DMS114 treated with DMSO at 0.1 percent for 48 hours (cell line): Measurements from ENCODE around the gene IQCB1.
"Not testable (repeated sequence)": the region's sequence is repeated elsewhere in the genome, so short reads cannot be mapped to it uniquely, and the experiment has no call there.

Source experiments
- DNase-seq: peaks from one replicate; lab custom pipeline; 2025; ENCODE audit not compliant: unreplicated experiment; lab: John Stamatoyannopoulos, UW

IQCB1 gene

DNA sequence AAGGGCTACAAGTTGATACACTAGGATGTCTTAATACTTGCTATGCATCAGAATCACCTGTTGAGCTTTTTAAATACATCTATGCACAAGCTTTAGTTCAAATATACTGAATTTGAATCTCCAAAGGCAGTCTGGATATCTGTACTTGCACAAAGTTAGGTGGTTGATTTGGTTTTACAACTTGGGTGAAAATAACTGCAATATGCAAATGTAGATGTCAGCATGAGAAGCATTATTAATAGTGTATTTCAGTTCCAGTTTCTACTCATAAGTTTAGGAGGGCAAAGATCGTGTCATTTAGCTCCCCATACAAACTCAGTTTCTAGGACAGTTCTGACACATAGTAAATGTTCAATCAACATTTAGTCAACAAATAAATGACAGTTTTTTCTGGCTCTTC lies 25.6 kb downstream of the IQCB1 start:
- DNase-seq = no peak

DNA sequence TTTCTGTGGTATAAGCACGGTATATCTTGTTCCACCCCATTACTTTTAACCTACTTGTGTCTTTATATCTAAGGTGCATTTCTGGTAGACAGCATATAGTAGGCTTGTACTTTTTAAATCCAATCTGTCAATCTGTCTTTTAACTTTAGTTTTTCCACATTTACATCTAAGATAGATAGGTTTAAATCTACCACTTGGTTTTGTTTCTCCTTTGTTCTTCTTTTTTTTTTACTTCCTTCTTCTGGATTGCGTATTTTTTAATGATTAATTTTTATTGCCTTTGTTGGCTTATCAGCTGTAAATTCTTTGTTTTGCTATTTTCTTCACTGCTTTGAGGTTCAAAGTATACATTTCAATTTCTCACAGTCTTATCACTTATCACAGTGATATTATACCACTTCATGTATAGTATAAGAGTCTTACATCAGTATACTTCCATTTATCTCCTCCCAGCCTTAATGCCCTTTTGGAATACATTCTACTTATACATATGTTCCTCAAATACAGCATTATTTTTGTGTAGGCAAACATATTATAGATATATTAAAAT lies 31.0 kb downstream of the IQCB1 start:
- no peak for DNase-seq

DNA sequence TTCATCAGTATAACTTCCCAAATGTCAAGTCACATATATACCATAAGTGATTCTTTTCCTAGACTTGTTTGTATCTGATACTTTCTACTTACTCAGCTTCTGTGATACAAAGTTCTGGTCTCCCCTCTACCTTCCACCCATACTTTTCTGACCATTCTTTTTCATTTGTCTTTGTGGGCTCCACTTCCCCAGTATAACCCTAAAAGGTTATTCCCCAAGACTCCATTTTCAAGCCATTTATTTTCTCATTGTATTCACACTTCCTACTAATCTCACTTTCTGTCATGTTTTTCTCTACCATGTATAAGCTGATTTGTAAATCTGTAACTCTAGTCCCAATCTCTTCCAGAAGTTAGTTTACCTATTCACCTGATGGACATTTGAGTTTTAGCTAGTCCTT lies 34.0 kb downstream of the IQCB1 start:
- no peak for DNase-seq

DNA sequence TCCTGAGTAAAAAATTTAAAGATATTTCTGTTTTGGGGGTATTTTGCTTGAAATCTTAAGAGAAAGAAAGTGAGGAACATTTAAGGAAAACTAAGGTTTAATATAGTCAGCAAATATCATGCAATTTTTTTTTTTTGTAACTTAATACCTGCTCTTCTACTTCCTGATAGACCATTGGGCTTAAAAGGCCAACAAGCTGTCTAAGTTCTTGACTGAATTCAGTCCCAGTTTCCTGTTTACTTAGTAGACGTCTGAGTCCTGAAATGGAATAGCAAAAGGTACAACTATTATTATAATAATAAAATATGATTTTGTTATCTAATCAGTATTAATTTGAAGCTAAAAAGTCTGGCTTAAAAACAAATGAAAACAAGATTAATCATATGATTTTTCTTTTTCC lies 37.9 kb downstream of the IQCB1 start:
- DNase-seq = no peak

DNA sequence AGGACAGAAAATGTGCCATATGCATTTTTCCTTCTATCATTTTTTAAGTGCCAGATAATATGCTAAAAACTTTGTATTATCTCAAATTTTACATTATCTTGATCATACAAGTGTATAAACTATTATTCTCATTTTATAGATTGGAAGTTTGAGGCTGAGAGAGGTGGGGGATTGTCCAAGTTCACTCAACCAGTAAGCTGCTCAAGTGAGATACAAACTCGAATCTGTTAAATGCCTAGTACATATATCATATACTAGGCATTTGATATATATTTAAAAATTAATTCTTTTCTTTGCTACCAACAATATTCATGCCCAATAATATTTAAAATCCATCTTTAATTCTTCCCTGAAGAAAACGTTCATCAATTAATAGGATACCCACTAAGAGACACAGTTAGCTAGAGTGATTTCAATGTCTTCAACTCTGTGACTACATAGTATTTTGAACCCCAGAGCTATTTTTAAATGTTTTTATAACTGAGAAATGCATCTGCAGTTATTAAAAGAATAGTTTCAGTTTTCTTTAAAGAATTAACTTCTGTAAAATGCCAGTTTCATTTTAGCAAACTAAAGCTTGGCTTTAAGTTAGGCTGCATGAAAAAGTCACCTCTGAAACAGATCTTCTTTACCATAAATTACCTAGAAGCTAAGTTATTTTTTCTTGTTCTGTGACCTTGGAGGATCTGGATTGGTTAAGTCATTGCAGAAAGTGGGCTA lies 40.4 kb downstream of the IQCB1 start:
- DNase-seq = no peak

DNA sequence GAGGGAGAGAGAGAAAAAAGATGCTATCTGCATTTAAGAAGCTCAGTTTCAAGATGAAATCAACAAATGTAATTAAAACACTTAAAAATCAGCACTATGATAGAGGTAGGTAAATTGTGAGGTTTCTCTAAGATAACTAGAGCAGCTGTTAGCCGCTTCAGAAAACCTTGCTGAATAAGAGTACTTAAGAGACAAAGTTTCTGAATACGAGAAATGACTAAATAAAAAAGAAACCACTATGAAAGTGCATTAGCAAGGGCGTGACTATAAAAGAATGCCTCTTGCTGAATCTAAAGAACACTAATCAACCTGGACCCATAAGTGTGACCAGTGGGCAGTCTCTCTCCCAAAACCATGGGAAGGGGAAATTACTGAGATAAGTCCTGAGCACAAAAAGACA lies 41.8 kb downstream of the IQCB1 start:
- DNase-seq = no peak

DNA sequence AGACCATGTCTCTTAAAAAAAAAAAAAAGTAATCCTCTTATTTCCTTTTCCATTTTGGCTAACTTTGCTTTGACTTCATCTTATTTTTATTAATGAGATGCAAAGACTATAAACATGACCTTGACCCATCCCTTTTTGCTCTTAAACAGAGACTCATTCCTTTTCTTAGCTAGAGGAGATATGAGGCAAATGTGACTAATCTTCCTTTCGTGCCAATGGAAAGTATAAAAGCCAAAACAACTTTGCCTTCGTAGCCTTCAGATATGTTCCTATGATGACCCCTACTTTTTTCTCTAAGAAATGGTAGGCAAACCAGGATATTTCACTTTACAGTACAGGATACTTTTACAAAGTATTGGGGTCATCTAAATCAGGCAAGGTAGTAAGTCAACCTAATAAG lies 48.4 kb downstream of the IQCB1 start:
- no peak for DNase-seq

DNA sequence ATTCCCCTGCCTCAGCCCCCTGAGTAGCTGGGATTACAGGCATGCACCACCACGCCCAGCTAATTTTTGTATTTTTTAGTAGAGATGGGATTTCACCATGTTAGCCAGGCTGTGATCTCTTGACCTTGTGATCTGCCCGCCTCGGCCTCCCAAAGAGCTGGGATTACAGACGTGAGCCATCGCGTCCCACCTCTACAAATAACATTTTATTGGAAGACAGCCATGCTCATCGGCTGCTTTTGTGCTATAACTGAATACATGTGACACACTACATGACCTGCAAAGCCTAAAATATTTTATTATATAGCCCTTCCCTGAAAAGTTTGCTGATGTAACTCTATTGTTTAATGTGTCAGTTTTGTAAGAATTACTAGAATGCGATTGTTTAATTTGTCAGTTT lies 52.1 kb downstream of the IQCB1 start:
- DNase-seq = not testable (repeated sequence)

DNA sequence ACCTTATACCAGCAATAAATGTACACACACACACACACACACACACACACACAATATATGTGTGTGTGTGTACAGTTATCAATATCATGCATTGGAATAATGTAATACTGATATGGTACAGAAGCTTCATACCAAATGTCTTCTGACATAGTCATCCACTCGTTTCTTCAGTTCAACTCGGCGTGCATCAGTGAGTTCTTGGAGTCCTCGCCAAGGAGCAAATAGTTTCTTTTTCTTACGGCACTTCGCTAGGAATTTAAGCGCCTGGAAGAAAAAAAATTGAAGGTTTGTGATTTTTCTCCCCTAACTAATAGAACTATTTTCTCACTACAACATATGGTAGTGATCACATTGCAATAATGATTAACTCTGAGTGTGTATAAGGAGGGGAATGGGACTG lies 53.2 kb downstream of the IQCB1 start:
- DNase-seq = no peak

DNA sequence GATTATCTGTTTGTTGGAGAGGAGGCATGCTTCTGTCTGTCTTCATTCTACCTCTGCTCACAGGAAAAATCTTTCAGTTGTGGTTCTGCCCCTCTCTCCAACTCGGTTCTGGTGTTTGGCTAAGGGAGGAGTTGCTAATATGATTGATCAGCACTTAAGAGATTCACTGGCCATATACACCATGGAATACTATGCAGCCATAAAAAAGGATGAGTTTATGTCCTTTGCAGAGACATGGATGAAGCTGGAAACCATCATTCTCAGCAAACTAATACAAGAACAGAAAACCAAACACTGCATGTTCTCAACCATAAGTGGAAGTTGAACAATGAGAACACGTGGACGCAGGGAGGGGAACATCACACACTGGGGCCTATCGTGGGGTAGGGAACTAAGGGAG lies 59.8 kb downstream of the IQCB1 start:
- DNase-seq = not testable (repeated sequence)

DNA sequence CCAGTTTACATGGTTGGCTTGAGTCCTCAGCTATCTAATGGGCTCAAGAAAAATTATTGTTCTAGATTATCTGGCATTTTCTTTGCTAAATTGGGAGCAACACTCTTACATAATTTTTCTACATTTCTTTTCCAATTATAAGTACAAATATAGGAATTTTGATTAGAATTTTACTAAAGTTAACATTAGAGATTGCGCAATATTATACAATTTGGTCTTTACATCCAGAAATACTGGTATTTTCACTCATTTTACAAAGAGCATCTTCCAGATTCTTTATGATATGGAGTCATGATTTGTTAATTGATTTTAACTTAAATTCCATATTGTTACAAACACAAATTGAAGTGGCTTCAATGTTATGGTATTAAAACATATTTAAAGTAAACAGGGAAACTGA lies 65.6 kb downstream of the IQCB1 start:
- DNase-seq = no peak

DNA sequence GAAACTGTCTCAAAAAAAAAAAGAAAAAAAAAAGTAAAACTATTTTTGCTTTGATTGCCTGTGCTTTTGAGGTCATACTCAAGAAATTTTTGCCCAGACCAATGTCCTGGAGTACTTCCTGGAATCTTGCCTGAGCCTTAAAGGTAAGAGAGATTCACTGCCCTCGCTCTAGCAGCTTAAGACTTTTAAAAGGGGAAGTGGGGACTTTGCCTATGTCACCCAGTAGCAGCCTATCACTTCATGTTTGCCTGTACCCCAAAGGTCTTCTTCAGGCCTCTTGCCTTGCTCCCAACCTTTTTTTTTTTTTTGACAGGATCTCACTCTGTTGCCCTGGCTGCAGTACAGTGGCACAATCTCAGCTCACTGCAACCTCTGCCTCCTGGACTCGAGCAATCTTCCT lies 66.4 kb downstream of the IQCB1 start:
- no peak for DNase-seq

DNA sequence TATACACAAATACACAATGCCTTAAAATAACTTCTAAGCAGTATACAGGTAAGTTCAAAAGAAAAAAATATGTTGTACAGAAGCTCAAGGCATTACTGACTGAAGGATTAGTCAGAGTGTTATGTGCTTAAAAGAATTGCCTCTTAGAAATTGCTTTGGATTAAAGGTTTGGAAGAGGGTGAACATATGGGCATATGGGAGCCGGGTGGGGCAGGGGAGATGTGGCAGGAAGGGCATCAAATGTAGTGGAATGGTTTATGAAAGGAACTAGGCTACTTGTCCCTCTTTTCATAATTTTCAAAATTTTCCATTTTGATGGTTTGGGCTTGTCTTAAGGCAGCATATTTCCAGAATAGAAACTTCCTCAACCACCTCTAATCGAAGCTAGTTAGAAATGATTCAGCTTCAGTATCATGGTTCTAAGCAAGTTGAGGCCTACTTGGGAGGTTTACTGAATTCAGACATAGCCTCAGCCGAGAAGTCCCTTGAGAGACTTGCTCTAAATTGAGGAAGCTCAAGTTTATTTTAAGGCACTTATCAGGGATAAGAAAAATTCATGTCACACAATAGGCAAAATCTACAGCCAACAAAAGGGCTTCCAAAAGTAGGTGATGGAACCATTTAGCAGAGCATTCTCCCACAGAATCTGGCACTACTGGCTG lies 75.2 kb downstream of the IQCB1 start:
- no peak for DNase-seq

DNA sequence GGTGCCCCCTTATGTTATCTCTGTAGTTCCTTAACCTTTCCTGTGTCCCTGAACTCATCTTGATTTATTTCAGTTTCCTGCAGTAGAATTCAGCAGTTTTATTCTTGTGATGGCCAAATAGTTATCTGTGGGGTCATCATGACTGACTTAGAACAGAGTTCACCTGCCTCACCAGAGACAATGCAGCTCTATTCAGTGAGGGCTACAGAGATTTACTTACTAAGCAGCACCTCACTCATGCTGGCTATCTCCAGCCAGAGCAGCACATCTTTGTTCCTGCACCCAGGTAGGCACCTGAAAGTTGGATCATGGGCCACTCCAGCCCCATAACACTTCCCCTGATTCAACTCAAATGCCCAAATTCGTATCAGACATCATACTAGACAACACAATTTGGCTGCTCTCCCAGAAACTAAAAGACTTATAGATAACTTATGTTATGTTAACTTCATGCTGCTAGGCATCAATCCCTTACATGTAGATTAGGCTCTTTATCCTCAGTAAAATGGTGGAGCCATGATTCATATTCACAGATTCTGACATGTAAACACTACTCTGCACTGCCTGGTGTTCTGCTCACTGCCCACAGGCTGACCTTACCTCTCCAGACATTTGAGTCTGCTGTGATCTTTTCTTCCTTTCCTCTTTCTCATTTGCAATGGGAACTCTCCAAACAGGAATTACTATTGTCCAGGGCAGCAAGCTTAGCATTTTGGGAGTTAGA lies 76.0 kb downstream of the IQCB1 start:
- DNase-seq = no peak

DNA sequence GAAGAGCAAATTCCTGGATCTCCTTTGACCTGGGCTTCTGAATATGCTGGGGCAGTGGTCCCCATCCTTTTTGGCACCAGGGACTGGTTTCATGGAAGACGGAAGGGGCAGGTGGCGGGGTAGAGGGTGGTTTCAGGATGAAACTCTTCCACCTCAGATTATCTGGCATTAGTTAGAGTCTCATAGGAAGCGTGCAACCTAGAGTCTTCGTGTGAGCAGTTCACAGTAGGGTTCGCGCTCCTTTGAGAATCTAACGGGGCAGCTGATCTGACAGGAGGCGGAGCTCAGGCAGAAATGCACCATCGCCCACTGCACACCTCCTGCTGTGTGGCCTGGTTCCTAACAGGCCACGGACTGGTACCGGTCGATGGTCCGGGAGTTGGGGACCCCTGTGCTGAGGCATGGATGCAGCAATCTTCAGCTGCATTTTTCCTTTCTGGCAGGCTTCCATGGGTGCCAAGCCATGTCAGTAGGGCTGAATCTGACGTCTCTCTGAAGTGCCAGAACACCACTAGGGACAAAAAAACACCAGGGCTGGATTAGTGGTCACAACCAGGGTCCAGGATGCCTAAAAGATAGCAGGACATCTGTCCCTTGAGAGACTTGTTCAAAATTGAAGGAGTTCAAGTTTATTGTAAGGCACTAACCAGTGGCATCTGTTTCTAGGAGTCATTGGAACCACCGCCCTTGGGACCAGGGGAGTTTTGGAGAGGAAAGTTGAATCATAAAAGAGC lies 76.9 kb downstream of the IQCB1 start:
- no peak for DNase-seq

DNA sequence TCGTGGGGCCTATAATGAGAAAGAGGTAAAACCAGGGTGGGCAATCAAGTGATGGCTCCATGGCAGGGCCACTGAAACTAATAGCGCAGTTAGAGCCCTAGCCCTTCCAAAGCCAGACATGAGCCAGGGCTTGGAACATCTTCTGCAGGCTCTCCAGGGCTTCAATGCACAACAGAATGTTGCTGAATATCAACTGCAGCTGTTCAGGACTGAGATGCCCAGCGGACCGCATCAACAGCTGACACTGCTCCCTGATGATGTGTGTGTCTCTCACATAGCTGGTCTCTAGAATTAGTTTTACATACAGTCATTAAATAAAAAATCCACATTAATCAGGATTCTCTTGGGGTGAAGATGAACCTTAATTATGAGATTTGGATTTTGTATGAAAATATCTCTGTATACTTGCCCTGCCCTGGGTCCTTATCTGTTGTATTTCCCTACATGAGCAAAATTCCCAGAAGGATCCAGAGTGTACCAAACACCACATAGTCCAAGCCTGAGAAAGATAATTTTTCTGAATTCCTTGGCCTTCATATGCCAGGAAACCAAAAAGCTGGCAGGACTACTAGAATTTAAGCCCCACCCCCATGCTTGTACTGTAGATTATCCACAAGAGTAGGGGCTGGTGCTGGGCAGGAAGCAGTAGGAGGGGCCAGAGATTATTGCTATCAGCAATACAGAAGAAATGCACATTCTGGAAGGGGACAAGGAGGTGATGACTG lies 77.6 kb downstream of the IQCB1 start:
- no peak for DNase-seq

DNA sequence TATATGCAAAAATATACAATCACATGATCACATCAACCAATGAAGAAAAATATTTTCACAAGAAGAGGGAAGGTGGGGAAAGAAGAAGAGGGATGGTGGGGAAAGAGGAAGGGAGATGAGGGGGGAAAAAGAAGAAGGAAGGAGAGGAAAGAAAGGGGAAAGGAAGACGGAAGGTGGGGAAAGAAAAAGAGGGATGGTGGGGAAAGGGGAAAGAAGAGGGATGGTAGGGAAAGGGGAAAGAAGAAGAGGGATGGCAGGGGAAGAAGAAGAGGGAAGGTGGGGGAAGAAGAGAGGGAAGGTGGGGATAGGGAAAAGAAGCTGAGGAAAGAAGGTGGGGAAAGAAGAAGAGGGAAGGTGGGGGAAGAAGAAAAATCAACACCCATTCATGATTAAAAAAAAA lies 82.1 kb downstream of the IQCB1 start:
- no peak for DNase-seq

DNA sequence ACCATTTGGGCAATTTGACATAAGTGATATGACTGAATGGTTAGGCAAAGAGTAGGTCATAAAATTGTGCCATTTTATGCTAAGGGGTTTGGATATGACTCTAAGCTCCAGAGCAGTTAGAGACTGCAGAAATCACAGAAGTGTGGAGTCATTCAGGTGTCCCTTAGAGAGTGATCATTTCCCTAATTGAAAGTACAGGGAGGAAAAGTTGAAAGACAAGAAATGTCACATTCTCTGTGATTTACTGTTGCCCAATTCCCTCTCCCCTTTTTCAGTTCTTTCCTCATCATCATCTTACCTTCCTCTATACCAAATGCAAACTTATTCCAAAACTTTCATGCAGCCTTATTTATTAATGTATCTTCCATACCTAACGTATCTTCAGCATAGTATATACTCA lies 82.6 kb downstream of the IQCB1 start:
- DNase-seq = no peak

DNA sequence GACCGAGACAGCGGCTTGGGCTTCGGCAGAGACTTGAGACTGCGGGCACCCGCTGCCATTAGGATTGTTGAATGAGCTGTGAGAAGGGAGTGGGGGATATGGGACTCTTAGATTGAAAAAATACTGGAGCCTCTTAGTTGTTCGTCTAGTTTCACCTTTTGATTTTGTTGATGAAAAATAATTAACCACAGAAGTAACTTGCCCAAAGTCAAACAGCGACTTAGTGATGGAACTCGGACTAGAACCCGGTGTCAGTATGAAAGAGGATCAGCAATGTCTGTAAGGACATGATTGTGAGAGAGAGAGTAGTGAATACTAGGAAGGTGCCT lies 84.8 kb downstream of the IQCB1 start:
- DNase-seq = no peak

DNA sequence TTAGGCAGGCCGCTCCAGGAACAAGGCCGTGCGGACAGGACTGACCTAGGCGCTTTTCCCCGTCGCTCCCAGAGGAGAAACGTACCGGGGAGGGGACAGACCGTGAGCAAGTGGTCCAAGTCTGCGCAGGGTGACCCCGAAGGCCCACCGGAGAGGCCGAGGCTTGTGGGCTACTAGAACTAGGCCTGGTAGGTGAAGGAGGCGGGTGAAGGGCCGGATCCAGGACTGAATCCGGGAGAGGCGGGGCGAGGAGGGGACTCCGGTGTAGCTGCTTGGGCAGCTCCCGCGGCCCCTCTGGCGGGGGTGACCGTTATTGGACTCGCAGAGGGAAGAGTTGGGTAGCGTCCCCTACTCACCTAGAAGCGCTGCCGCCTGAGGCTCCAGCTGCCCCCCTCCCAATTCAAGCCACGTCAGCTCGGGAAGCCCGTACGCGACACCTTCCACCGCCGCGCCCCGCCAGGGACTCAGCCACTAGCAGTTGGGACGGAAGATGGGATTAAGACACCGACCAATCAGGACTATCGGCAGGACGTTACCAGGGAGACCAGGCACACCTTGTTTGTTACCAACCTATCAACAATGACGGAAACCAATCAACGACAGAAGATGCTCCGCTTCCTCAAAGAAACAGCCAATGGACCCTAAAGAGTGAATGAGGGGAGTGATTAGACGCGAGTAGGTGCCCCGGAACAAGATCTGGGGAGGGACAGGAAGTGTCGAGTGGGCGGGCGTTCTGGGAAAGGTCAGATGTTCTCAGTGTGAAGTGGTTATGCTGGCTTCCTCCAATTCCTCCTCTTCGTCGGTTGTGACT lies 85.4 kb downstream of the IQCB1 start, which contains the start of gene GOLGB1:
GOLGB1 (minus strand) TSS at position 466 of the 811 bp plus-strand sequence. CDS start 18,770 bp downstream, outside the sequence.
- peak; percentile 99 for DNase-seq
